GM19351 (cell line): ENCODE measurements around the gene RALGAPA2.

Source experiments
- ATAC-seq: cut with Tn5 transposase; IDR thresholded peaks from one replicate; pipeline ENCODE4 v1.9.1; 2021; ENCODE audit warnings: mild to moderate bottlenecking, moderate library complexity; ENCODE audit not compliant: unreplicated experiment

The RALGAPA2 gene

DNA sequence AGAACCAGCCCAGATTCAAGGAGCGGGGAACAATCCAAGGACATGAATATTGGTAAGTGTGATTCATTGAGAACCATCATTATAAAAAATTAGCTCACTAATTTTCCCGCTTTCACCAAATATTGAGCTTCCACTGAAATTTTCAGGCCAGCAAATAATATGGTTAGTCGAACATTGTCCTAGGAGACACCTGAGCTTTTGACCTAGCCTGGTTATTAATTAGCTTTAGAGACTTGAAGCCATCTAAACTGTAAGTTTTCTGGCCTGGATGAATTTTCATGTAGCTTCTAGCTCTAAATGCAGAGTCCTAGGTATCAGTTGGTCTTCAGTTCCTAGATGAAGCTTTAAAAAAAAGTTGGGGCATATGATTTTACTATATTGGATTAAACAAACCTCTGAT lies 17.1 kb upstream of the RALGAPA2 start:
- ATAC-seq = no peak

DNA sequence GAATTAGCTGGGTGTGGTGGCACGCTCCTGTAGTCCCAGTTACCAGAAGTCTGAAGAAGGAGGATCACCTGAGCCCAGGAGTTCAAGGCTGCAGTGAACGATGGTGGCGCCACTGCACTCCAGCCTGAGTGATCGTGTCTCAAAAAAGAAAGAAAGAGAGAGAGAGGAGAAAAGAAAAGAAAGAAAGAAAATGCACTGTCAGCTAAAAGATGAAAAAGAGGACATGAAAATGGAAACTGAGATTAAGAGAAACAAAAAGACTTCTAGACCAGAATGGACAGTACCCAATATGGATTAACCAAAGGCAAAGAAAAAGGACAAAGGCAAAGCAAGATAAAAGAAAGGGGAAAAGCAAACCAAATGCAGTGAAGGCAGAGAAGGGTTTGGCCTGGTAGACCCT lies 9.0 kb upstream of the RALGAPA2 start:
- no peak for ATAC-seq

DNA sequence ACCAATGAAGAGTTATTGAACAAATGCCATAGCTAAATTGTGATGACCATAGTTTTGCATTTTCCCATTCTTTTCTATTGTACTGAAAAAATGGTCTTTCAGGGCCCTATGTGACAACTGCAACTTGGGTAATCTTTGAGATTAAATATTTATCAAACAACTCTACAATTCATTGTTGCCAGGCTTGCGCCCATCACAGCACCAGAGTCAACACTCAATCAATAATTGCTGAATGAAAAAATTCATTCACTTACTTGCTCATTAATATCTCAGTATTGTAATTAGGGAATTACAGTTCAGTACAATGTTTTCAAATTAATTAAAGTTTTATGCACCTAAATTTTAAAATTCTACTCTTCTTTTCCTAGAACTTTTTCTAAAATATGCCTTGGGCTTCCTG lies 7.7 kb upstream of the RALGAPA2 start:
- no peak for ATAC-seq

DNA sequence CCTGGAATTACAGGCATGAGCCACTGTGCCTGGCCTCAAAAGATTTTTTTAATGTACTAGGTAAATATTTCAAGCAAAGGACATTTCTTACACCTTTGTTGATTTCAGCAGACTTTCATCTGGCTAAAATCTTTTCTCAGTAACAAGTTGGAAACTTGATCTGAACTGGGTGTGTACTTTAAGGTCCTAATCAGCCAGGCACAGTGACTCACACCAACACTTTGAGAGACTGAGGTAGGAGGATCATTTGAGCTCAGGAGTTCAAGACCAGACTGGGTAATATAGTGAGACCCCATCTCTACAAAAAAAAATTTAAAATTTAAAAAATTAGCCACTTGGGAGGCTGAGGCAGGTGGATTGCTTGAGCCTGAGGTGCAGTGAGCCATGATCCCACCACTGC lies 7.0 kb upstream of the RALGAPA2 start:
- no peak for ATAC-seq

DNA sequence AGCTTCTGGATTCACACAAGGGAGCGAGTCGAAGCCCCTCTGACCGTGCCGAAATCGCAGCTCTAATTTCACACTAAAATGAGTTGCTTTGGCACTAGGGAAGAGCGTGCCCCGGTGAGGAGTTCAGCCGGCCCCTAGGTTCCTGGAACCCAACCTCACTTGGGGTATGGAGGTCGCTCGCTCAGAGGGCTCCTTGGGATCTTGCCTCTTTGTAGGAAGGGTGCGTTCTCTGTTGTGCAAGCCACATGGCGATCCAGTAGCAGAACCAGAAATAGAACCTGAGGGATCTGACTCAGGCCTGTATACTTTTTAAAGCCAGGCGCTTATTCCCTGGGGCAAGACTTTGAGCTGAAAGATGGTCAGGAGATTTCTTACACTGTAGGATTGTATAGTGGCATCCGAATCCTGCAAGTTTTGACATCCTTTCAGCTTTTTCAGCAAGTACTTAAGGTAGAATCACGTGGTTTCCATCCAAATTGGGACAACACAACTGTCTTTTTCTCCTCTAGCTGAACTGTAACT lies 861 bp upstream of the RALGAPA2 start:
- ATAC-seq = no peak

DNA sequence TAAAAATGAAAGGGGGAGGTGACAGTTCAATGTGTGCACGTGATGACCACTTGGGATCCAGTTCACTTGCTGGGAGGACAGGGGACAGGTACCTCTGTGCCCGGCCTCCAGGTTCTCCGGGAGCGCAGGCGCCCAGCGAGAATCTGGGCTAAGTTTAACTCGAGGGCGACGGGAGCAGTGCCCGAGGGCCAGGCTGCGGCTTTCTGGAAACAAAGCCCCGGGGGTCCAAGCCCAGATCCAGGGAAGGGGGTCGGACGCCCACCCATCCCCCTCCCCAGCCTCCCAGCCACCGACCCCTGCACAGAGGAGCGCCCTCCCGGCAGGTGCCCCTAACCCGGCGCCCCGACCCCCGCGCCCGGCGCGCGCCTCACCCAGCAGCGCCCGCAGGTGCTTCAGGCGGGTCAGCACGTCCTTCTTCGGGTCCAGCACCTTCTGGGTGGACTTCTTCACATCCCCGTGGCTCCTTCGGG lies 405 bp downstream of the RALGAPA2 start:
- ATAC-seq = no peak

DNA sequence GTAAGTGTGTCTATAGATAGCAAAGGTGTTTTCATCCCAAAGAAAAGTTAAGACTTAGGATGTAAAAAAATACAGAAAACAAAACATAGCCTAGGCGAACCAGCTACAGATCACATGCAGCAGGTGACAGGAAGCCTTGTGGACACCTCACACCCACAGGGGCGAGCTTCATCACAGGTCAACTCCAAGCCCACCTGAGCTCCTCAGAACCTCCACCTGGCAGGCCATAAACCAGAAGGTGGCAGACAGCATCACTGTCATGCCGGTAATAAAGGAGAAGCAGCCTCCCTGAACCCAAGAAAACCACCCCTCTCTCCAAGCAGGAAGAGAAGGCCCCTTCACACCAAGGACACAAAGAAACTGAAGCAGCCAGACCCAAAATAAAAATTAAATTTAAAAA lies 1.0 kb downstream of the RALGAPA2 start:
- no peak for ATAC-seq

DNA sequence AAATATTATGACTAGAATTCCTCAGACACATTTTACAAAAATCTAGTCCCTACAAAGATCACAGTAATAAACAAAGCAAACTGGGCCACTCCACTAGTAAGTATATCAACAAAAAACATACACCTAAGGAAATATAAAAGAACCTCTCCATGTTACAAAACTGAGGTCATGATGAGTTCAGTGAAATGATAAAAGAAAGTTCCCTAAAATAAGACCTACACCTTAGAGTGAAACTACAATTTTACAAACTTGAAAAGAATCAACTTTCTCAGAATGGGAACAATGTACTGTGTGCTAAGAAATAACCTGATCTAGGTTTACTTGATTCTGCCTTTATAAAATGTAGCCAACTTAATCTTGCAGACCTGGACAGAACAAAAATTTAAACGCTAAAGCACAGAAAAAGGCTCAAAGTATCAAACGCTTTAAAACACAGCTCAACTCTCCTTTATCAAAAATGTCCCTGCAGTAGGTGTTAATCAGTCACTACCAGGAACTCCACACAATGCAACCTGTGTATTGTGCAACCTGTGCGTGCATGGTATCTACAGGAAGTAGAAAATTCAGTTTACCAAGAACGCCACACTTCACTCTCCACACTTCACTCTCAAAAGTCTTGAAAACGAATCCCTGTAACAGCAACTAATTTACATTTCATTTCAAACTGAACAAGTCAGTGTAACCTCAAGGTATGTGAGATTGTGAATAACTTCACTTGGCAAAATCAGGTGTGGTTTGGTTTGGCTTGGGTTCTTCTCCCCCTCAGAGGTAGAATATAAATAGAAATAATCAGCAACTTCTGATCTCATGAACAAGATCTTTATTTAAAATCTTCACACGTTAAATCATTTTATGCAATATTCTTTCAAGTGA lies 1.8 kb downstream of the RALGAPA2 start:
- no peak for ATAC-seq

DNA sequence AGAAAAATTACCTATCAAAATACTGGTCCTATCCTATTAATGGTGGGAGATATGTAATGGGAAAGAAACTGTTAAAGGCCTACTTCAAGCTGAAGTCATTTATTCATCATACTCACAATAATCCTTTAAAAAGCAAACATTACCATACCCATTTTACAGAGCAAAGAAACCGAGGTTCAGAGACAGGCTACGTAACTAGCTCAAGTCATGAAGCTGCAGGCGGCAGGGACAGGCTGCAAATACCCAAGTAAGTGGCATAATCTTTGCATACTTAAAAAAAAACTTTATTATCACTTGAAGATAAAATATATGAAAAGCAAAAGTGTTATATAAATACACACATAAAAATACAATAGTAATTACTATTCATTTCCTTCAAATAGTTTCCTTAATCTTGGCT lies 2.6 kb downstream of the RALGAPA2 start:
- ATAC-seq = no peak

DNA sequence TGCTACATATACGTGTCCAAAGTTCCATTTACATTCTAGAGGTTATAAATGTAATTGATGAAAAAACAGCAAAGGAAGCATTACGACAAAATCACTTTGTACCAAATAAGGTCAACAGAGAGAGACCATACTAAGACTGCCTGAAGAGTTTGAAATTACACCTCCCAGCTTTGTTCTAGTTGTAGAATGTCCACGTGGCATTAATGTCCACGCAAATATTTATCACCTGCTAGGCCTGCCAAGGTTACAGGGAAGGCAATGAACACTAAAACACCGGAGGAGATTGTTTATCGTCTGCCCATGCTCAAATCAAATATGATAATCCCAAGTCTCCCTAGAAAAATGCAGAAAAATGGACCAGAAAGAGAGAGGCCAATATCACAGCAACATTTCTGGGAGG lies 6.2 kb downstream of the RALGAPA2 start:
- no peak for ATAC-seq

DNA sequence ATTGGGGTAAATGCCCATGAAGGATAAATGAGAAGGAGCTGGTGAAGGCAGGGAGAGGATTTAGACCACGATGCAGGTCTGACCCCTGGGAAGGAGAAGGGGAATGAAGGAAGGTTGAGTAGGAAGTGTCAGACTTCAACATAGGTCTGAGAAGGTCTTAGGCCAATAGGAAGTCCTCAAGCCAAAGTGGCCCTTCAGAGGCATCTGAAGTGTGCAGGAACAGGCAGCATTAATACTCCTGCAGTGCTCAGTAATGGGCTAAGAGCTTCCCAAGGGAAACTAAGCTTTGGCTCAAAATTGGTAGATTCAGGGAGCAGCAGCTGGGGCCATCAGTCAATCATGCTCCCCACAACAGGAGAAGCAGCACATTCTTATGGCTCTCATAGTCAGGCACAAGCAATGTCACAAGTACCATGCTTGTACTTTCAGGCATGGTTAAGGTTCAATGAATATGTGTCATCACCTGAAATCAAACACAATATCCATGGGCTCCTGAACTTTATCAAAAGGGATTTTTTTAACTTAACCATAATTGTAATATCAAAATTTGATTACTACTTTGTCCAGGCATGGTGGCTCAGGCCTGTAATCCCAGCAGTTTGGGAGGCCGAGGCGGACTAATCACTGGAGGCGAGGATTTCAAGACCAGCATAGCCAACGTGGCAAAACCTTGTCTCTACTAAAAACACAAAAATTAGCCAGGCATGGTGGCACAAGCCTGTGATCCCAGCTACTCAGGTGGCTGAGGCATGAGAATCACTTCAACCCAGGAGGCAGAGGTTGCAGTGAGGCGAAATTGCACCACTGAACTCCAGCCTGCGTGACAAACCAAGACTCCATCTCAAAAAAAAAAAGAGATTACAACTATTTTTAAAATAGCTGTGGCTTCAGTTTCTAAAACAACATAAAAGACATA lies 9.9 kb downstream of the RALGAPA2 start:
- no peak for ATAC-seq

DNA sequence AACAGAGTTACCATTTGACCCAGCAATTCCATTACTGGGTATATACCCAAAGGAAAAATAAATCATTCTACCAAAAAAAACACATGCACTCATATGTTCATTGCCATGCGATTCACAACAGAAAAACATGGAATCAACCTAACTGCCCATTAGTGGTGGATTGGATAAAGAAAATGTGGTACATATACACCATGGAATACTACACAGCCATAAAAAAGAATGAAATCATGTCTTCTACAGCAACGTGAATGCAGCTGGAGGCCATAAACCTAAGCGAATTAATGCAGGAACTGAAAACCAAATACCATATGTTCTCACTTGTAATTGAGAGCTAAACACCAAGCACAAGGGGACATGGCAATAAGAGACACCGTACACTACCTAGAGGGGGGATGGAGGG lies 12.5 kb downstream of the RALGAPA2 start:
- ATAC-seq = no peak

DNA sequence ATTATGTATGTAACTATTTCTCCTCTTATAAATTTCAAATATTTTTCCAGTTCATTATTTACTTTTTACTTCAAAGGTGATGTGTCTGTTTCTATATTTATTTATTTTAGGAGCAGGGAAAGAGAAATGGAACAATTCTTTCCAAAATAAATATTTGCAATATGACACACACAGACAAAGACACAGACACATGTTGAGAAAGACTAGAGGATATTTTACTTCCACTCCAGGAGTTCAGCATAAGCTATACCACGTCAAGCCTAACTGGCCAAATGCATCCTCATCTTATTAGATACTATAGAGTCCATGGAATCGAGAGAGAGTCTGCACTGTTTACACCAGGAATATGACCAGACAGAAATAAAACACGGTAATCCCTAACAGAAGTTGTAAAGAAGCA lies 13.3 kb downstream of the RALGAPA2 start:
- ATAC-seq = no peak

DNA sequence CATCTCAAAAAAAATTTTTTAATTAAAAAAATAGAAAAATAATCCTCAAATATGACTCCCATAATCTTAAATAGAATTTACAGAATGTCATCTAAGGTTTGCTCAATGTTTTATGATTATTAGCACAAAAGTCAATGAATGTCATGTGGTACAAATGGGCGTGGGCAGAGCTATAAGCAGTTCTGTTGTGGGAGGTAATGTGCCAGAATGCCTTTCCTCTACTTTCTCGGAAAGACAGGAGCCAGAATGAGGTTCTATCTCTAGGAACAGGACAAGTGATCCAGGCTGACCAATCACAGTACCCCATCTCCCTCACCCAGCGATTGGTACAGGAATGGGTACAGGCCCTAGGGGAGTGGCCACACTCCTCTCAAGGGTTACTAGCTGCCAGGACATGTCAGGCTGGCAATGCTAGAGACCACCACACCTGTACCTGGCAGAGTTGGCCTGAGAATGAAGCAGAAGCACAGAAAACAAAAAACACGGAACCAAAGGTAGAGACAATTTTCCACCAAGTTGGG lies 15.1 kb downstream of the RALGAPA2 start:
- no peak for ATAC-seq

DNA sequence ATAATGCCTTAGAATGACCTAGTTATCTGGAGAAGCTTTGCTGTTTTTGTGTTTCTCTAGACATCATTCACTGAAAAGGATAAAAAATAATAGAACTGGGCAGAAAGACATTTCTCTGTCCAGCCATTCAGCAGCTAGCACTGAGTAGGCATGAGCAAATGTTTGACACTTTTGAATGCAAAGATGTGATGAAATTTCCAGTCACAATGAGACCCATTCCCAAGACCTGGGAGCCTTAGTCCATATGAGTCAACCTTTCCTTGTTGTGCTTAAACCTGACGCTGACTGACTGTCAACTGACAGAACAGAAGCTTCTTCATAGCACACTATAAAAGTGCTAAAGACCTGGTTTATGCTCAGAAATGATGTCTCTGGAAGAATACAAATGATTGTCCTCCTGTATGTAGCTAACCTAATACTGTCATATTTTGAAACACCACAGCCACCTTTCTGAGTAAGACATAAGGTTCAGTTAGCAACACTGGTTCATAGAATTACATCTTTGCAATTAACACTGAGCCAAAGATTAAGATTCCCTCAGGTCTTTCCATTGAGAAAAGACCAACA lies 17.1 kb downstream of the RALGAPA2 start:
- no peak for ATAC-seq

DNA sequence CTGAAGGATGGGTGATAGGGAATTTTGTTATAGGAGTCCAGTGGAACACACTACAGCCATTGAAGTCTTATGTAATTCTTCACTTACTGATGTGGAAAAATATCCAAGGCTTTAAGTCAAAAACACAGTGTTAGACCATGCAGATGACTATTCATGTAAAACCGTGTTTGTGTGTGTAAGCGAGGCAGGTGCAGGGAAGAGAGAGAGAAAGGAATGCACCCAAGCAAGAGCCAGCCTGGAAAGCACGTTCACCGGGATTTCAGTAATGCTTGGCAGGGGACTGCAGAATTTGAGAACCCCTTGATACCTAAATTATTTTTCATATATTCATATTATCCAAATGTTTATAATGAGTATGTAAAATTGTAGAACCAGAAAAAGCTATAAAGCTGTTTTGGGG lies 17.9 kb downstream of the RALGAPA2 start:
- no peak for ATAC-seq

DNA sequence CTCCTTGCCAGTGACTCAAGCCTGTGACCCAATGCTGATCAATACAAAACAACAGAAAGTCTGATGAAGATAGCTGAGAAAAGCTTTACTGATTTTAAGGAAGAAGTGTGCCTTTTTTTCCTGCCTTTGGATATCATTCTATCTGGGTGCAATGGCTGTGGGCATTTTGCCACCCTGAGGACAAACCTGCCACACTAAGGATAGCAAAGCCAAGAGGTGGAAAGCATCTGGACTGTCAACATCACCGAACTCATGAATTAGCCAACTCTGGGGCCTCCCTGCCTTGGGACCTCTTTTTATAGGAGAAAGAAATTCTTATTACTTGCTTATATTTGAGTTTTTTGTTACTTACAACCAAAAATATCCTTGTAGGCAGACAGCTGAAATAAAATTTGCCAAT lies 19.9 kb downstream of the RALGAPA2 start:
- ATAC-seq = no peak

DNA sequence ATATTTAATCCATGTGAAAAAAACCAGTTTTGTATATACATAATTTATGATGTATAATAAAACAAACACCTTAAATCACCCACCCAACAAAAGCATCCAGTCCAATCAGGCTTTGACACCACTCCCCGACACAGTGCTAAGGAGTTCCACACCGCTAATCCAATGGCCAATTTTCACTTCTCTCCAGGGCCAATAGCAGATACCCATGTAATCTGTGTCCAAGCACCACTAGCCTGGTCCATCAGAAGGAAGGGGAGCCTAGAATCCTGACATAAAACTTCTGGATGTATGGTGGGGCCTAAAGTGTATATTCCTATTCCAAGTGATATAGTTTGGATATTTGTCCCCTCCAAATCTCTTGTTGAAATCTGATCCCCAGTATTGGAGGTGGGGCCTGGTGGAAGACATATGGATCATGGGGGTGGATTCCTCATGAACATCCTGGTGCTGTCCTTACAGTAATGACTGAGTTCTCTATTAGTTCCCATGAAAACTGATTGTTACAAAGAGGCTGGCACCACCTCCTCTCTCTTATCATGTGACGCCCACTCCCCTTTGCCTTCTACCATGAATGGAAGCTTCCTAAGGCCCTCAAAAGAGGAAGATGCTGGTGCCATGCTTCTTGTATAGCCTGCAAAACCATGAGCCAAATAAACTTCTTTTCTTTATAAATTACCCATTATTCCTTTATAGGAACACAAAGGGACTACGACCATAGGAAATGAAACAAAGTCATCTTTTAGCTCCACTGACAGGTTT lies 20.8 kb downstream of the RALGAPA2 start:
- ATAC-seq = peak; percentile 48

DNA sequence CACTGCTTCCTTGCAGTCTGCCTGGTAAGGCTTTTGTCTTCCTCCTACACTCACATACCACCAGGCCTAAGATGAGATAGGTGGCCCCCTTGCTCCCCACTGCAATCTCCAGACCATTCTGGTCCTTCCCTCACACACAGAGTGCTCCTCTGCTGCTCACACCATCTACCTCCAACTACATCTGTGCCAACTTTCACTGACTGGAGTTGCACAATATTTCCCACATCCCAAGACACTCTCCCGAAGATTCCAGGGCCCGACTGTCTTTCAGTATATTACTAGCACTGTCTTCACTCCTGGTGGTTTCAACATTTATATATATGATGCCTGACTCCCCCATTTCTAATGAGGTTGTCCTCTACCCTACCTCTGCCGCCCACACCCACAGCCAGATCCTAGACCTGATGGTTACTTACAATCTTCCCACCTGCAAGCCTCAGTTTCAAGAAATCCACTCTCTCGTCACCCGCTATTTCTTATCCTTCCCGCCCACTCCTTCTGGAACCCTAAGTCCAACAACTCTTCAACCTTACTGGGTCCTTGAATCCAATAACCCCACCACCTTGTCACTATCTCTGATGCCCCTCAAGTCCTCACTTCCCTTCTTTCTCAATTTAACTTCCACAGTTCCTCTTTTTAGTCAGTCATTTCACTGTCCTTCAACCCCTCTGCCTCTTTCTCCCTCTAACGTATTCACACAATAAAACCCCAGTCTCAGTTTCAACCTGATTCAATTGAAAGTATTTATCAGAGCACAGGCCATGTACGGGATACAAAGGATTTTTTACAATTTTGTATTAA lies 21.6 kb downstream of the RALGAPA2 start:
- peak; percentile 85 for ATAC-seq

DNA sequence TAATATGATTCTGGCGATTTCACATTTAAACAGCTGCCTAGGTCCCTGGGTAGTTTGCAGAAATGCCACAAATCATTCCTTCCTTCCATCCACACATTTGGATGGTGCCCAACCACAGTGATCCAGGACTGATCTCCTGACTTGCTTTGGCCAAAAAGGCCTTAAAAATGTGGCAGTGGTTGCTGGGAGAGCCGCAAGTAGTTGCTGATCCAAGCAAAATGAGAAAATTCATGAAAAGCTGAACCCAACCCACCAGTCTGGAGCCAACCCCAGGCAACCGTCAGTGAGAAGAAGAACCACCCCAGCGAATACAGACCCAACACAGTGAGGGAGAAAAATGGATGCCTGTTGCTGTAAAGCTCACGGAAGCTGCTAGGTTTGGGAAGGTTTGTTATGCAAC lies 25.1 kb downstream of the RALGAPA2 start:
- no peak for ATAC-seq
